Measurements from ENCODE around the gene NEDD4.
"Not testable (repeated sequence)": the region's sequence is repeated elsewhere in the genome, so short reads cannot be mapped to it uniquely, and the experiment has no call there.

NEDD4 gene

GRCh38 chr15:56017920-56018319 is 24.5 kb upstream of the NEDD4 start:
- no peaks in the 10 kb centered on the region for H3K36me3 ChIP-seq
- H3K27me3 ChIP-seq, result no peaks in the 10 kb centered on the region
- H3K4me1 ChIP-seq (ENCODE audit: control insufficient read depth in 1 of 2, insufficient read depth in 1 of 2, low read depth in 1 of 2, low read length in 1 of 2), result no peaks in the 10 kb centered on the region
- TF ChIP-seq CTCF (IDR thresholded peaks at IDR 0.05), result no peak
- no peak overlapping the region for H3K27ac ChIP-seq
- no peak overlapping the region for H3K4me3 ChIP-seq (ENCODE audit: low read depth in 1 of 2, low read length in 1 of 2)
- H3K9me3 ChIP-seq, result no peaks in the 10 kb centered on the region

GRCh38 chr15:56017511-56017910 is 24.1 kb upstream of the NEDD4 start:
- Histone ChIP-seq H3K4me1 (ENCODE audit: control insufficient read depth in 1 of 2, insufficient read depth in 1 of 2, low read depth in 1 of 2, low read length in 1 of 2) (no peaks in the 10 kb centered on the region), H3K9me3 (no peaks in the 10 kb centered on the region), H3K27me3 (no peaks in the 10 kb centered on the region), H3K27ac (no peak overlapping the region), H3K36me3 (no peaks in the 10 kb centered on the region), H3K4me3 (ENCODE audit: low read depth in 1 of 2, low read length in 1 of 2) (no peak overlapping the region)
- TF ChIP-seq CTCF (IDR thresholded peaks at IDR 0.05), result no peak

GRCh38 chr15:56016281-56016680 is 22.9 kb upstream of the NEDD4 start:
- Histone ChIP-seq H3K36me3 (no peaks in the 10 kb centered on the region), H3K27ac (no peak overlapping the region), H3K4me3 (ENCODE audit: low read depth in 1 of 2, low read length in 1 of 2) (no peak overlapping the region), H3K9me3 (no peaks in the 10 kb centered on the region), H3K4me1 (ENCODE audit: control insufficient read depth in 1 of 2, insufficient read depth in 1 of 2, low read depth in 1 of 2, low read length in 1 of 2) (no peaks in the 10 kb centered on the region), H3K27me3 (no peaks in the 10 kb centered on the region)
- TF ChIP-seq CTCF (IDR thresholded peaks at IDR 0.05), result no peak

GRCh38 chr15:56014677-56015076 is 21.3 kb upstream of the NEDD4 start:
- no peaks in the 10 kb centered on the region for H3K4me1 ChIP-seq (ENCODE audit: control insufficient read depth in 1 of 2, insufficient read depth in 1 of 2, low read depth in 1 of 2, low read length in 1 of 2)
- TF ChIP-seq CTCF (IDR thresholded peaks at IDR 0.05), result no peak
- H3K36me3 ChIP-seq, result no peaks in the 10 kb centered on the region
- no peaks in the 10 kb centered on the region for H3K27me3 ChIP-seq
- H3K4me3 ChIP-seq (ENCODE audit: low read depth in 1 of 2, low read length in 1 of 2), result no peak overlapping the region
- H3K27ac ChIP-seq, result no peak overlapping the region
- no peaks in the 10 kb centered on the region for H3K9me3 ChIP-seq

GRCh38 chr15:56007053-56007452 is 13.6 kb upstream of the NEDD4 start:
- H3K4me1 ChIP-seq (ENCODE audit: control insufficient read depth in 1 of 2, insufficient read depth in 1 of 2, low read depth in 1 of 2, low read length in 1 of 2); H3K27ac ChIP-seq; H3K9me3 ChIP-seq; H3K36me3 ChIP-seq; H3K4me3 ChIP-seq (ENCODE audit: low read depth in 1 of 2, low read length in 1 of 2): not testable (repeated sequence)
- H3K27me3 ChIP-seq, result peaks cover 43% of the 10 kb centered on the region

- H3K36me3 ChIP-seq; H3K9me3 ChIP-seq; H3K4me3 ChIP-seq (ENCODE audit: low read depth in 1 of 2, low read length in 1 of 2); H3K27ac ChIP-seq; H3K4me1 ChIP-seq (ENCODE audit: control insufficient read depth in 1 of 2, insufficient read depth in 1 of 2, low read depth in 1 of 2, low read length in 1 of 2): not testable (repeated sequence)
- peaks cover 43% of the 10 kb centered on the region for H3K27me3 ChIP-seq
These were observed 13.0 kb upstream of the NEDD4 start for GRCh38 chr15:56006371-56006770.

GRCh38 chr15:56004281-56004680 is 10.9 kb upstream of the NEDD4 start:
- H3K36me3 ChIP-seq; H3K27ac ChIP-seq; H3K4me1 ChIP-seq (ENCODE audit: control insufficient read depth in 1 of 2, insufficient read depth in 1 of 2, low read depth in 1 of 2, low read length in 1 of 2); H3K9me3 ChIP-seq; H3K4me3 ChIP-seq (ENCODE audit: low read depth in 1 of 2, low read length in 1 of 2): not testable (repeated sequence)
- peaks cover 43% of the 10 kb centered on the region for H3K27me3 ChIP-seq

- H3K4me3 ChIP-seq (ENCODE audit: low read depth in 1 of 2, low read length in 1 of 2); H3K36me3 ChIP-seq; H3K27ac ChIP-seq; H3K9me3 ChIP-seq; H3K4me1 ChIP-seq (ENCODE audit: control insufficient read depth in 1 of 2, insufficient read depth in 1 of 2, low read depth in 1 of 2, low read length in 1 of 2): not testable (repeated sequence)
- peaks cover 38% of the 10 kb centered on the region for H3K27me3 ChIP-seq
These were observed 10.4 kb upstream of the NEDD4 start for GRCh38 chr15:56003777-56004176.

- H3K9me3 ChIP-seq; H3K4me1 ChIP-seq (ENCODE audit: control insufficient read depth in 1 of 2, insufficient read depth in 1 of 2, low read depth in 1 of 2, low read length in 1 of 2); H3K27ac ChIP-seq; H3K36me3 ChIP-seq; H3K4me3 ChIP-seq (ENCODE audit: low read depth in 1 of 2, low read length in 1 of 2): not testable (repeated sequence)
- H3K27me3 ChIP-seq, result peaks cover 33% of the 10 kb centered on the region
These were observed 9.9 kb upstream of the NEDD4 start for GRCh38 chr15:56003277-56003676.

Data from neutrophil (primary cell).